Activated CD4-positive, alpha-beta T cell treated with anti-CD3 and anti-CD28 coated beads for 1 hour (primary cell): ENCODE data around the gene GPR39.

ENCODE experiments used
- DNase-seq: peaks from one replicate; pipeline ENCODE4 v3.0.0-alpha.2; 2020

Gene GPR39

GRCh38 chr2:132415256-132415914 lies 1.2 kb upstream of the GPR39 start:
- no peak for DNase-seq

GRCh38 chr2:132415915-132416722 lies 486 bp upstream of the GPR39 start:
- no peak for DNase-seq

DNA sequence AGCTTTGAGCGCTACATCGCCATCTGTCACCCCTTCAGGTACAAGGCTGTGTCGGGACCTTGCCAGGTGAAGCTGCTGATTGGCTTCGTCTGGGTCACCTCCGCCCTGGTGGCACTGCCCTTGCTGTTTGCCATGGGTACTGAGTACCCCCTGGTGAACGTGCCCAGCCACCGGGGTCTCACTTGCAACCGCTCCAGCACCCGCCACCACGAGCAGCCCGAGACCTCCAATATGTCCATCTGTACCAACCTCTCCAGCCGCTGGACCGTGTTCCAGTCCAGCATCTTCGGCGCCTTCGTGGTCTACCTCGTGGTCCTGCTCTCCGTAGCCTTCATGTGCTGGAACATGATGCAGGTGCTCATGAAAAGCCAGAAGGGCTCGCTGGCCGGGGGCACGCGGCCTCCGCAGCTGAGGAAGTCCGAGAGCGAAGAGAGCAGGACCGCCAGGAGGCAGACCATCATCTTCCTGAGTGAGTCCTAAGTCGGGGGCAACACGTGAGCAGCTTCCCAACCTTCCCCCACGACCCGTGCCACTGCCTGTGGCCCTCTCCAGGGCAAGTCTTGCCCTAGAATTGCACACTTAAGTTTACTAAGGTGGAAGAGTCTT lies 928 bp downstream of the GPR39 start:
- DNase-seq: no peak

DNA sequence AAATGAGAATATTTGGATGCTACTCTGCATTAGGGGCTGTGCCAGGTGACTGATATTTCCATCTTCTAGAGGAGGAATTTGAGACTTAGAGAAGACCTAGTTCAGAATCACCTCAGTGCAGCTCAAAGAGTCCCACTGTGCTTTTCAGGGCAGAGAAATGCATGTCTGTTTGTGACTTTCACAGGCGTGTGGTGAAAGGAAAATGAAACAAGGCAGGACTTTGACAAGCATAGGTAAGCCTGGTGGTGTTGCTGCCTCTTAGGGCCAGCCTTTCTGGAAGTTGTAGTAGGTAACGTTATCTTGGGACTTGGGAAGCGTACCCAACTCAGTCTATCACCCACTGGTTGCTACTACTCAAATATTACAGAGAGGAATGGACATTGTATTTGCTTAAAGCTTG lies 2.6 kb downstream of the GPR39 start:
- no peak for DNase-seq

GRCh38 chr2:132419941-132420340 lies 3.3 kb downstream of the GPR39 start:
- DNase-seq: no peak

- DNase-seq: no peak
These were observed 4.5 kb downstream of the GPR39 start for GRCh38 chr2:132420816-132421805.

DNA sequence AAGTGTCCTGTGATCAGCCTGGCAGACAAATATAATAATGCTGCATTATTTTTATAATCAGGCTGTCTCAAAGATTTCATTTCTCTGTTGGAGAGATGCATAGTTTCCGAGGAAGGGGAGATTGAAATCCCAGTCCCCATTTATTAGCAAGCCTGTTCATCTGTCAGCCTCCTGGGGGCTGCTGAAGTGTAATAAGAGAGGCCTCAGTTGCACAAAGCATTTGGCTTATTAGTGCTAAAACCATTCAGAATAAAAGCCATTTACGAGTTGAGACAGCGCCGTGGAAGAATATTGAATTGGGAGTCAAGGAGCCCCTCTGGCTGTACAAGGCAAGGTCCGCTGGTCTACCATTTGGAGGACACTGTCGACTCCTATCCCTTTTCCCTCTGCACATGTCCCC lies 6.1 kb downstream of the GPR39 start:
- DNase-seq: no peak

DNA sequence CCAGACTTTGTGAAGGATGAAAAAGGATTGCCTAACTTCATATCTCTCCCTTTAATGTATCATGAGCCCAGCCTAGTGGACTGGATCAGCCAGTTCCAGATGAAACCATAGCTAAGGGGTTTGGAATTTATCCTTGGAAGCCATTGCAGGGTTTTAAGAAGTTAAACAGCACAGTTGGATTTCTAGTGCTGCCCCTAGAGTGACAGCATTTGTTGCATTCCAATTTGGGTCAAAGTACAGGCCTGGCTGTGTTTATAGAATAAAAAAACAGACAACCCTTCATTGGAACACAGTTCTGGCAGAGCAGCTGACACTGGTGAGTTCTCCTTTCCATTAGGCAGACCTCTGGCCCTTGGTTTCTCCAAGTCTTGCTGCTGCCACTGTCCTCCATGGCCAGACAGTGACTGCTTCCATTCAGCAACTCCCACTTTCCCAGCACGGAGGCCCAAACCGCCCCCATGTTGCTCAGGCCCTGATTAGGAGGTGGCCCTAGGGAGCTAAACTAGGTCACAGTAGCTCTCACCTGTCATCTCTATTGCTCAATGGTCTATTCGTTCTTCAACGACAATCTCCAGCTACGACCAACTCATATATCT lies 8.0 kb downstream of the GPR39 start:
- DNase-seq: no peak

GRCh38 chr2:132426033-132426432 lies 9.4 kb downstream of the GPR39 start:
- no peak for DNase-seq

DNA sequence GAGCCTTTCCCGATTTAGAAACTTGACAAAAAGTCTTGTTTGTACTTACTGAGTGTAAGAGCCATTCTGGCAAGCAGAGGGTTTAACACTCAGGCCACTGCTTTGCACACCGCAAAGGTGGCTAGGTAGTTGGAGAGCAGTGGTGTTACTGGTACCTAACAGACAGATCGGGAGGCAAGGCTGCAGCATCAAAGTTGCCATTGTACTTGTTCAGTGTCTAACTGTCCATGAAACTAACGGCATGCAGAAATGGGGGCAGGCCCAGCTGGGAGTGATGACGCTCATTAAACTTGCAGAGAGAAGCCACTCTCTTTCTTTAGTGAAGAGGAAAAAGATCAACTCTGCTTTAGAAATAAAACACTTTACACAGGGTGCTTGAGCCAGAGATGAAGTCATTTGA lies 10.1 kb downstream of the GPR39 start:
- no peak for DNase-seq

GRCh38 chr2:132429351-132429750 lies 12.7 kb downstream of the GPR39 start:
- no peak for DNase-seq

DNA sequence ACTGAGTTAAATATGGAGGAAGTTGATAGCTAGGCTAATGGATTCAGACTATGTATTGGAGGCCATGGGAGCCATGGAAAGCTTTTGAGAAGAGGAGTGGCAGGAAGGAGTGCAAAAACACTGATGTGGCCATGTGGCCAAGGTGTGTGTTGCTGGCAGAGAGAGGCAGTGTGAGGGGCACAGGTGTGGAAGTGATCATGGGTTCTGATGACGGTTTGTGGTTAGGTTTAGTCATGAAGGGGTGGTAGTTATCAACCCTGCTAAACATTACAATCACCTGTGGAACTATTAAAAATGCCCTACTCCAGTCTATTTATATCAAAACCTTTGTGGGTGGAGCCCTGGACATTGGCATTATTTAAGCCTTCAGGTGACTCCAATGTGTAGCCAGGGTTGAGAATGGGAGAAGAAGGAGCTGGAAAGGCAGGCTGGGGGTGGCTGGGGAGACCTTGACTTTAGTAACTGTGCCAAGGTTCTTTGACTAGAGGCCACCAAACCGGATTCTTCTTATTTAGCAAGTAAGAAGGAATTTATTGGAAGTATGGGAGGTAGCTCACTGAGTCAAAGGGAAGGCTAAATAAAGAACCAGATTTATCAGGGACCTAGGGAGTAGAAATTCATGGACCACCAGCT lies 13.5 kb downstream of the GPR39 start:
- DNase-seq: no peak

- no peak for DNase-seq
These were observed 14.3 kb downstream of the GPR39 start for GRCh38 chr2:132430895-132431294.

DNA sequence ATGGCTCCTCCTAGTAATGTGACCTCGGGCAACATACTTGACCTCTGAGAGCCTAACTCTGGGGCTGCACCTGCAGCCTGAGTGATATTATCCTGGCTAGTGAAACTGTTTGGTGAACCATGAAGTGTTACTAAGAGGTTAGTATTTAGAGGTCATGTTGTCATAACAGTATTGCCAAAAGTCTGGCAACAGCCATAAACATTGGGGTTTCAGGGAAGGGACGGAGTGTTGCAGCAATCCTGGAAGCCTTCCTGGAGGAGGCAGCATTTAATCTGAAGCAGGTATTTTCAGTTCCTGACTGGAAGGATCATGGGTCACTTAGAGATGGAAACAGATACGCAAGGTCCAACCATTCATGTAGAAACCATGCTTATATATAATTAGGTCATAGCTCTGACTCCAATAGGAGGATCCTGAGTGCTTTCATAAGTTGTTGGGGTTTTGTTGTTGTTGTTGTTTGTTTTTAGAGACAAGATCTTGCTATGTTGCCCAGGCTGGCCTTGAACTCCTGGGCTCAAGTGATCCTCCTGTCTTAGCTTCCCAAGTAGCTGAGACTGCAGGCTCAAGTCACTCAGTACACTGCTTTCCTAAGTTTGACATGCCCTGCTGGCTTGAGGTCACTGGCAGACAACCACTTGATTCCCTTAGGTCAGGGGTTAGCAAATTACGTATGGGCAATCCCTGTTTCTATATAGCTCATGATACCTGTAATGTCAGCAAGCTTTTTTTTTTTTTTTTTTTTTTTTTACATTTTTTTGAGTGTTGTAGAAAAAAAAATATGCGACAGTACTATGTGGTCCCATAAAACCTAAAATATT lies 21.5 kb downstream of the GPR39 start:
- no peak for DNase-seq

DNA sequence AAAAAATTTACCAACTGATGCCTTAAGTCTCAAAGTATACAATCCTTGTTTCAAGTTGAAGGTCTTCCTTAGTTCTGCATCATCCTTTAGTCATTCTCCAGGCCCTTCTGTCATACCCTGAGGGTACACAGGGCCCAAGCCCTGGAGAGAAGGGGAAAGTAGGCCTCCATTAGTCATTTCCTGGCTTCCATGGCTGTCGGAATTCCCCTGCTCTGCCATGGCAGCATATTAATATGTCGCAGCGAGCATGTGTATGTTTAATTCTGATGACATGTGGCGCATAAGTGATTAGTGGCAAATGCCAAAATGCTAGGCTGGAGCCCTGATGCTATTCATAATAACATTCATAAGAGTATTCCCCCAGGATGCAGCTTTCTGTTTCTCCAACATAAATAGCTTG lies 22.1 kb downstream of the GPR39 start:
- DNase-seq: no peak

DNA sequence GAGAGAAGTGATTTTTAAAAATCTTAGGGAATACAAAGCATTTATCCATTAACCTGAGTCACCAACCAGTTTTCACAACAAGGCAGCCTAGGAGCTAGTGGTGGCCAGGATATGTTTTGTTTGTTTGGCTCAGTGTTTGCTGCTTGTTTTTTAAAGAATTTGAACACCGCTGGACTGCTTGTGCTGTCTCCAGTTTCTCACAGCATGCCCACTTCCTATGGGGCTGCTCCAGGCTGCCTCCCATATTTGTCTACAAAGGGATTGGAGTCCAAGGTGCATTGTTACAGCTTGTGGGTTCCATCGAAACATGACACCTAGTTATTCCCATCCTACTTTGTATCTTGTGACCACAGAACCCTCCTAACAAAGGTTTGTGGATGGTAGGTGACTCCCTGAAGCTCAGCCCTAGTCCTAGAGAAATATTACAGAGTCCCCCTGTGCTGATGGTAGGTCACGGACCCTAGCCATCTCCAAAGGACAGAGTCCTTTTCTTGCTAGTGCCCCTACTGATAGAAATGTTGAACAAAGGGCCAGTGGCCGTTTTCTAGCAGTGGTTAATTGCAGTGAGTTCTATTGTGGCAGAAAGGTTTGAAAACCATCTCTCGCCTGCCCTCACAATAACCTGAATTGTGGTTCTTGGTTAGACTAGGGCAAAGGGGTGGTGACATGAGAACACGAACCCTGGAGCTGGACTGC lies 23.2 kb downstream of the GPR39 start:
- DNase-seq: no peak

DNA sequence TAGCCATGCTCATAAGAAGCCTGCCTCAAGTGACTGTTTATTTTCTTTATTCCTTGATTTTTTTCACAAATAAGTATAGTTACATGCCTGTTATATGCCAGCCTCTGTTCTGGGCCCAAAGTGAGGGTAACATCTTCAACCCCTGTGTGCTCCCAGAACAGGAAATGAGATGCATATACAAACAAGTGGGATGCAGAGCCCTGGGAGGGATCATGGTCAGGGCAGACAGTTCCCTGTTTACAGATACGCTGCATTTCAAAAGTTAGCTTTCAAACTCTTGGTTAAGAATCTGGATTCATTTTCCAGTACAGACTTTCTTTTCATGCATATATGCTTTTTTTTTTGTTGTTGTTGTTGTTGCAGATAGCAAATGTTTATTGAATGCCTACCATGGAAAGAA lies 24.4 kb downstream of the GPR39 start:
- no peak for DNase-seq

DNA sequence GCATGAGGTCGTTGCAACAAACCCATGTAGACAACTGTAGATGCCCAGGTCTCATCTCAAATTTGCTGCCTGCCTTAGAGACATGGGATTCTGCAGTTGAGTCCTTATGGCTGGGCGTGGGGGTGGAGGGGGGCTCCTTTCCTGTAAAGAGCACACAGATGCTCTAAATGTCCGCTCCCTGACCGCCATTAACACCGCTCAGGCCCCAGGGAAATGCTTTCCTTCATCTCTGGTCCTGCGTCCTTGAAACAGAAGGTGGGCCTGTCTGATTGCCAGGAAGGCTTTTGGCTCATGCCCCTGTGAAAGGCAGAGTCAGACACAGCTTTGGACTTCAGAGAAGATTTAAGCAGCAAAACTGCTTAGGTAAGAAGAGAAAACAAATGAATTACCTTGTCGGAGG lies 25.7 kb downstream of the GPR39 start:
- no peak for DNase-seq

GRCh38 chr2:132443106-132443505 lies 26.5 kb downstream of the GPR39 start:
- no peak for DNase-seq

DNA sequence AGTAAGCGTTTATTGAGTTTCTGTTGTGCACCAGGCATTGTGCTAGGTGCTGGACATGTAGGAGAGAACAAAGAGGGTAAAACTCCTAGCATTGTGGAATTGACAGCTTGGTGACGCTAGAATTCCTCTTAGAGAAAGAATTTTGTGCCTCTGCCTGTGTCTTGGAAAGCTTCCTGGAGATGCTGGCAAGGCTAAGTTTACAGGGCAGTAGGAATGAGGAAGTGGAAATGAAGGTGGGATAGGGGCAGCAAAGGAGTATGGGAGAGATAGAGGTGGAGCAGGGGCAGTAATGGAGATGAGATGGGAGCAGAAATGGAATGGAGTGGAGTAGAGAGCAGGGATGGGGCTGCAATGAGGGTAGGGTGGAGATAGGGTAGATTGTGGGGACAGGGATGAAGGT lies 29.8 kb downstream of the GPR39 start:
- DNase-seq: no peak

GRCh38 chr2:132448331-132448730 lies 31.7 kb downstream of the GPR39 start:
- no peak for DNase-seq
